Breast epithelium (tissue), 4 donors: Measurements from ENCODE around the gene DSN1. TPM values are rescaled to one million over a fixed set of nuclear protein-coding genes. Genes with fewer than 3 reads are reported as not detected.

Experiments
- DNase-seq, 2 donors: peaks; one replicate each; pipeline ENCODE4 v3.0.0-alpha.2; 2019; ENCODE audit warnings: low spot score in 2 of 2
- H3K27ac ChIP-seq, 2 donors: fragments of 200-600 bp; sonication (generic) in 1 of 2; one replicate each; pipeline ENCODE4 v1.5.1; 2016 to 2019; ENCODE audit warnings: mild to moderate bottlenecking in 1 of 2
- H3K27me3 ChIP-seq, 2 donors: fragments of 200-600 bp; sonication (generic) in 1 of 2; one replicate each; pipeline versions ENCODE4 v1.5.1 to v1.6.0; 2017 to 2019; ENCODE audit warnings: control low read depth in 1 of 2, mild to moderate bottlenecking in 1 of 2
- H3K36me3 ChIP-seq: fragments of 200-600 bp; one replicate; pipeline ENCODE4 v1.5.1; 2019
- H3K4me1 ChIP-seq, 2 donors: fragments of 200-600 bp; sonication (generic); one replicate each; pipeline ENCODE4 v1.5.1; 2016 to 2019; ENCODE audit warnings: control low read depth in 1 of 2
- H3K4me3 ChIP-seq, 3 donors: fragments of 200-600 bp; sonication (generic); 1 replicate in 2 of 3; 2 replicates in 1 of 3; pipeline ENCODE4 v1.5.1; 2016 to 2019; ENCODE audit warnings: mild to moderate bottlenecking in 3 of 3, moderate library complexity in 2 of 3
- H3K9me3 ChIP-seq, 2 donors: fragments of 200-600 bp; sonication (generic) in 1 of 2; one replicate each; pipeline ENCODE4 v1.5.1; 2016 to 2019; ENCODE audit warnings: control low read depth in 1 of 2
- CTCF ChIP-seq, 3 donors: fragments of 450-650 bp; IDR thresholded peaks; one replicate each; pipeline ENCODE4 v1.5.1; 2016 to 2017; ENCODE audit warnings: antibody characterized with exemption in 3 of 3, mild to moderate bottlenecking in 3 of 3, moderate library complexity in 3 of 3
- POLR2A ChIP-seq: fragments of 450-650 bp; IDR thresholded peaks from one replicate; pipeline ENCODE4 v1.6.1; 2016; ENCODE audit warnings: antibody characterized with exemption, mild to moderate bottlenecking, moderate library complexity
- POLR2AphosphoS5 ChIP-seq, 3 donors: sonication (generic); formaldehyde crosslinking; IDR thresholded peaks; one replicate each; pipeline ENCODE4 v1.6.1; 2017; ENCODE audit warnings: antibody characterized with exemption in 3 of 3
- intact Hi-C: fragments of 100-400 bp; cut with DNase I; formaldehyde crosslinking; loops from one replicate; pipeline ENCODE4 v1.15.1; 2023; ENCODE audit warnings: low total_unique reads
- total RNA-seq, 3 donors: library from RNA; depleted of rRNA; stranded (reverse); fragments of >200 nt; gene quantifications; one replicate each; pipeline ENCODE4 v1.1.0, GENCODE V29; 2016

The DSN1 gene
- total RNA-seq, 3 donors from 2014 or later = 6.9 to 13.1 (median 11.9) TPM

- intact Hi-C loops = no loop called here
- H3K9me3 ChIP-seq = no peaks in the 10 kb centered on the region
- no peak overlapping the region for H3K4me3 ChIP-seq
- no peaks in the 10 kb centered on the region for H3K27me3 ChIP-seq
- no peaks in the 10 kb centered on the region for H3K36me3 ChIP-seq
- peak overlapping the region; percentile 42 to 48 for H3K27ac ChIP-seq
- H3K4me1 ChIP-seq = peaks cover 0 to 4% of the 10 kb centered on the region in 2 donors
- no peak for DNase-seq
- no peak for TF ChIP-seq POLR2AphosphoS5 (IDR thresholded peaks at IDR 0.05)
- no peak for TF ChIP-seq POLR2A
- no peak for TF ChIP-seq CTCF (IDR thresholded peaks at IDR 0.05)
These were observed 46.5 kb upstream of the DSN1 start for GRCh38 chr20:36820073-36820472.

- Histone ChIP-seq H3K4me3 (no peak overlapping the region), H3K9me3 (no peaks in the 10 kb centered on the region), H3K27me3 (no peaks in the 10 kb centered on the region), H3K27ac (peak overlapping the region; percentile 42 to 48), H3K4me1 (peaks cover 0 to 4% of the 10 kb centered on the region in 2 donors), H3K36me3 (no peaks in the 10 kb centered on the region)
- no peak for TF ChIP-seq POLR2AphosphoS5 (IDR thresholded peaks at IDR 0.05)
- no peak for TF ChIP-seq POLR2A
- TF ChIP-seq CTCF (IDR thresholded peaks at IDR 0.05) = no peak
- intact Hi-C loops = no loop called here
- DNase-seq = no peak
These were observed 46.1 kb upstream of the DSN1 start for GRCh38 chr20:36819659-36820058.

GRCh38 chr20:36818861-36819260, 45.3 kb upstream of the DSN1 start:
- Histone ChIP-seq H3K9me3 (no peaks in the 10 kb centered on the region), H3K4me3 (no peak overlapping the region), H3K27me3 (no peaks in the 10 kb centered on the region), H3K27ac (peak overlapping the region in 1 of 2 donors; percentile 8), H3K36me3 (no peaks in the 10 kb centered on the region), H3K4me1 (peaks cover 0 to 4% of the 10 kb centered on the region in 2 donors)
- no peak for TF ChIP-seq POLR2AphosphoS5 (IDR thresholded peaks at IDR 0.05)
- TF ChIP-seq POLR2A = no peak
- TF ChIP-seq CTCF (IDR thresholded peaks at IDR 0.05) = no peak
- DNase-seq = no peak
- intact Hi-C loops = no loop called here

- TF ChIP-seq CTCF (IDR thresholded peaks at IDR 0.05) (no peak), POLR2A (no peak), POLR2AphosphoS5 (IDR thresholded peaks at IDR 0.05) (no peak)
- no peak overlapping the region for H3K4me3 ChIP-seq
- H3K27me3 ChIP-seq = no peaks in the 10 kb centered on the region
- intact Hi-C loops = no loop called here
- no peaks in the 10 kb centered on the region for H3K9me3 ChIP-seq
- no peak for DNase-seq
- H3K4me1 ChIP-seq = peaks cover 0 to 4% of the 10 kb centered on the region in 2 donors
- no peaks in the 10 kb centered on the region for H3K36me3 ChIP-seq
- H3K27ac ChIP-seq = no peak overlapping the region
These were observed 44.6 kb upstream of the DSN1 start for GRCh38 chr20:36818185-36818584.

- TF ChIP-seq POLR2AphosphoS5 (IDR thresholded peaks at IDR 0.05) (no peak), POLR2A (no peak)
- Histone ChIP-seq H3K36me3 (no peaks in the 10 kb centered on the region), H3K9me3 (no peaks in the 10 kb centered on the region), H3K4me3 (no peak overlapping the region), H3K4me1 (peaks cover 0 to 4% of the 10 kb centered on the region in 2 donors), H3K27ac (no peak overlapping the region), H3K27me3 (no peaks in the 10 kb centered on the region)
- intact Hi-C loops = no loop called here
- no peak for DNase-seq
These were observed 43.9 kb upstream of the DSN1 start for GRCh38 chr20:36817496-36817895.
